GM19463 (cell line): ENCODE measurements around the gene ATXN7L1.
"Not testable (repeated sequence)": the region's sequence is repeated elsewhere in the genome, so short reads cannot be mapped to it uniquely, and the experiment has no call there.

Experiments used
- ATAC-seq: cut with Tn5 transposase; IDR thresholded peaks from one replicate; pipeline ENCODE4 v1.9.1; 2021; ENCODE audit warnings: mild to moderate bottlenecking, moderate library complexity; ENCODE audit not compliant: unreplicated experiment

Gene ATXN7L1

DNA sequence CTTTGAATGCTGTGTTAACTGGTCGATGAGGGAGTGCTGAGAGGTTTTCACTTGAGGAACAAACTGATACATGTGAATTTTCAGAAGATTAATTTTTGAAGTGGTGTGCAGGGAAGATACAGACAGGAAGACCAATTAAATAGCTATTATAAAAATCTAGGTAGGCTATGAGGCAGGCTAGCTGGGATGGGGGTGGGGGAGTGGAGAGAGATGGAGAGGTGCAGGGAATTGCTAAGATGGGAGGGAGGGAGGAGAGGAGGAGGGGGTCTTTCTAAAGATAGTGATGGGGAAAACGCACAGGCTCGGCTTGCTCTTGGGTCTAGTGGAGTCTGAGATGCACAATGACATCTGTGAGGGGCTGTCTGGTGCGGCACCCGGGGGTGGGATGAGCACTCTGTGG is 15.2 kb downstream of the ATXN7L1 start:
- ATAC-seq = no peak

DNA sequence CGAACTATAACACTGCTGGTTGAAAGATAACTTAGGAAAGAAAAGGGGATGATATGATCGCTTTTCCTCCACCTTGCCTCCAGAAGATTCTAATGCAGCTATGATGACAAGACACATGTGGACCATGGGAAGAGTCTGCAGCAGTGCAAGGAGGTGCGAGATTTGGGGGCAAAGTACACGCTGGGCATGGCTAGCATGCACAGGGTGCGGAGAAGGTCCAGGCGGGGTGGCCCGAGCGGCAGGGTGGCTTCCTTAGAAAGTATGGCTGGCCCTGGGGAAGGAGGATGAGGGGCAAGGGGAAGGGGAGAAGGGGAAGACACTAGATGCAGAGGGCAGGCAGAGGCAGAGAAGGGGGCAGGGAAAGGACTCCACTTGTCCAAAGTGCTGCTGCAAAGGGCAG is 15.6 kb downstream of the ATXN7L1 start:
- ATAC-seq = no peak

DNA sequence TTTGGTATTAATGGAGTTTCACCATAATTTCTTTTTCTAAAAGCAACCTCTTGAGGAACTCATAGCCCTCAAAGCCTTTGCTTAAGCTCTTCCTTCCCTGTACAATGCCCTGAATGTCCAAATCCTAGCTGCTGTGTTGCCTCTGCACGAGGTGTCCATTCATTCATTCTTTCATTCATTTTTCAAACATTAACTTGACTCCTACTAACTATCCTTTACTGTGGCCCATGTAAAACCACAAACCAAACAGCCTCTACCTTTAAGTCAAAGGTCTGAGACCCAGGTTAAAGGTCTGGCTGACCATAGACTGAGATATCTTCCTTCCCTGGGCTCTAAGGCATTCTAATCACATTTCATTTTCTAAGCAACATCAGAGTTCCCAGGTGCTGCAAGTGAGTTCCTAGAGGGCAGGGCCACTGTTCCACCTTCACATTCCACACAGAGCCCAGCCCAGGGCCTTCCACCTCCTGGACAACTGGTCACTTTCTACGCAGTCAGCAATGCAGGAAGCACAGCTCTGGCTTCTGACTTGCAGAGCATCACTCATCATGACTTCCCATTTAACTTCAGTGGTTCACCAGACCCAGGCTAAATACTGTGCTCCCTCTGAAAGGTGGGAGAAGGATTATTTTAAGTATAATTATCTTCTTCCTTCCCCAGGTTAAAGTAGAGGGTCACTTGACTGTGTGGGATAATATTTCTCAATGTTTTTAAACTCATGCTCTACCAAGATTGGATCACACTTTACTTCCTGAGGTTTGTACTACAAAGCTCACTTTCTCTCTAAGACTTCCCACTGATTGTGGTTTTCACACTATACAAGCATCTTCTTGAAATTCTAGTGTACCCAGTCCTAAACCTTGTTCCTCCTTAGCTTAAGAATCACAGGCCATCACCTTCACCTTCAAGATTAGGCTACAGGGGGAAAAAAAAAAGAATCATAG is 19.1 kb downstream of the ATXN7L1 start:
- ATAC-seq = no peak

DNA sequence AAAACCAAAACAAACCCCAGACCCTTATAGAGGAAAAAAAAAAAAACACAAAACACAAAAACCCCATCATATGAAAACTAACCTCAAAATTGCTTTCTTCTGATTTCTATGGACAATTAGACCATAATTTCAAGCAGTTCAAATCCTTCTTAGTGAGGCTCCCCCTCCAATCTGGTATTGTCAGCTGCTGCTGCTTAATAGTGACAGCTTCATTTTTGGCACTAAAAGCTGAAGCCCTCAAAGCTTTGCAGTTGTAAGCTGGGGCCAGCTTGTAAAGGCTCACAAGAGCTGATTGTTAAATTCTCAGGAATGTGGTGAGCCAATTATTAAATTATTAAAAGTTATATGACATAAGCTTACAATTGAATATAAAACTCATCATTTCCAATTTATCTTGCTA is 21.9 kb downstream of the ATXN7L1 start:
- ATAC-seq = no peak

DNA sequence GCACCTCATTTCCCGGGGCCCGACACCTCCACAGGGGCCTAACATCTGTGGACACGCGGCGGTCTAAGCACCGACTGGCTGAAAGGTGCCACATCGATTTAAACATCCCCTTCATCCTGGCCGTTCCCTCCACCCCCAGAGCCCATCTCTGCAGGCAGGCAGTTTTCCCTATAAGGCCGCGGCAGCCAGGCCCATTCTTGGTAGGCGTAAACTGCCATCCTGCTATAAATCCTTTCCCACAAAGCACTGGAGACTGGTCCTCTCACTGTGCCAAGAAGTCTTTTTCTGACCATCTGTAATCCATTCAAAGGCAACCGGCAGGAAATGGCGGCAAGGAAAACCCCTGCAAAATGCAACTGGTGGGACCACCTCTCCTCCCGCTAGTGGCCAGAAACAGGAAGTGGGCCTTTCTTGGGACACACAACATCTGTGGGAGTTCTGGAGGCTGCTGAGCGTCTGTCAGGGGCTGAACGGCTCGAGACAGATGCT is 22.4 kb downstream of the ATXN7L1 start:
- no peak for ATAC-seq

DNA sequence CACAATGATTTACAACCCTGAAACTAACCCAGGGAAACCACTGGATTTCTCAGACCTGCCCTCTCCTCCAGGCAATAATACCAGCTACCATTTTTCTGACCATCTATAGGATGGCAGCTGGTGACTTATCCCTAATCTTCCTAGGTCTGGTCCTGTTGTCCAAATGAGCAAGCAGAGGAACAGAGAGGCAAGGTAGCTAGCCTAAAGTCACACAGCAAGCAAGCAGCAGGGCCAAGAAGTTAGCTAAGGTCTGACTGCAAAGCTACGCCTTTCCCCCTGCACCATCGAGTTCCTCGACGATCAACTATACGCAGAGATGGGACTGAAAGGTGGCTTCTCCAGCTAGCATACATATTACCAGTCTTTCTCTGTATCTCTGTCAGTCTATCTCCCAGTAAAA is 25.3 kb downstream of the ATXN7L1 start:
- no peak for ATAC-seq

DNA sequence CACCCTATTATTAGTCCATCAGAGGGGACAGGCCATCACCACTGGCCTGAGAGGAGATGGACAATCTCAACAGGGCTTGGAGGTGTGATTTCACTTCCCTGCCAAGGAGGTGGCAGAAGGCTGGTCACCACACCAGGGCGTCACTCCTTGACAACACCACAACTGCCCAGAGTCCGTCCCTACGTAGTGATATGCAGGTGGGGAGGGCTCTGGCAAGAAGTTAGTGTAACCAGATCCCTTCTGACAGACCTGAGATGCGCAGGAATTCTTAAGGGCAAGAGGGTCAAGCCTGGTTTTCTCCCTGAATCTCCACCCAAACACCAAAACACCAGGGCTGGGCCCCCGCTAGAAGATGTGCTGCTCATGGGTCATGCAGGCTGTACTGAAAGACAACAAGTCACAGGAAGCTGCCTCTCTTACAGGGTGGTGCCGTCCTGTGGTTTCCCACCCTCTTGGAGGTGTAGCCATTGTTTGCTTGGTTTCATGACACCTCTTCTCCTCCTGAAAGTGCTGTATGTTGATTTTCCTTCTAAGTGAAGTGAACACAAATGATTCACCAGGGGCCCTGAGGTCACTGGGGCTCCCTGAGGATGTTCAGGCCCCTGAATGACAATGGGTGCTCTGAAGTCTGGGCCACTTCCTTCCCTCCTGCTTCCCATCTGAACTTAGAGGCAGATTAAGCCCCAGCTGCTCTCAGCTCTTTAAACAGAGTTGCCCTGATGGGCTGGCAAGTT is 27.1 kb downstream of the ATXN7L1 start:
- peak; percentile 74 for ATAC-seq

DNA sequence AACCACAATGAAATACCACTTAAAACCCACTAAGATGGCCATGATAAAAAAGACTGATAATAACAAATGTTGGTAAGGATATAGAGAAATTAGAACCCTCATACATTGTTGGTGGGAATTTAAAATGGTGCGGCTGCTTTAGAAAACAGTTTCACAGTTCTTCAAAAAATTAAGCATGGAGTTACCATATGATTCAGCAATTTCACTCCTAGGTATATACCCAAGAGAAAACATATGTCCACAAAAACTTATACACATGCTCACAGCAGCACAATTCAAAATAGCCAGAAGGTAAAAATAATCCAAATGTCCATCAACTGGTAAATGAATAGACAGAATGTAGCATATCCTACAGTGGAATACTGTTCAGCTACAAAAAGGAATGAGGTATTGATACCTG is 30.0 kb downstream of the ATXN7L1 start:
- ATAC-seq = no peak

DNA sequence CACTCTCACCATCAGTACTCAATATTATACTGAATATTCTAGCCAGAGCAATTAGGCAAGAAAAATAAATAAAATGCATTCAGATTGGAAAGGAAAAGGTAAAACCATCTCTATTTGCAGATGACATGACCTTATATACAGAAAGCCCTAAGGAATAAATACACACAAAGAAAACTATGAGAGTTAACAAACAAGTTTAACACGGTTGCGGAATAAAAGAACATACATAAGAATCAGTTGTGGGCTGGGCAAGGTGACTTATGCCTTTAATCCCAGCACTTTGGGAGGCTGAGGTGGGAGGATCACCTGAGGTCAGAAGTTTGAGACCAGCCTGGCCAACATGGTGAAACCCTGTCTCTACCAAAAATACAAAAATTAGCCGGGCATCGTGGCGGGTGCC is 31.7 kb downstream of the ATXN7L1 start:
- ATAC-seq = not testable (repeated sequence)

DNA sequence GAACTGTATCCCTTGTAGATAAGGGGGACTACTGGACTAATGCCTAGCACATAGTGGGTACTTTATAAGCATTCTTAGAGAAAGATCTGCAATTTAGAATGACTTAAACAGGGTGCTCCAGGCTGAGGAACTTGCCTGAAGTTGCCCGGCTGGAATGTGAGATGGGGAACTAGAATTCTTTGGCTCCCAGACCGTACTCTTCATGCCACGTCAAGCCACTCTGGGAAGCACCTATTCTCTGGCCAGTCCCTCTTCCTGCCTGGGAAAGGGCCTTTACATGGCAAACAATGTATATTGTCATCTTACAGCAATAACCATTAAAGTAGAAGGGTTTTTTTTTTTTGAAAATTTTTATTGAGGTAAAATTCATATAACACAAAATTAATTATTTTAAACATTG is 34.5 kb downstream of the ATXN7L1 start:
- ATAC-seq = no peak

DNA sequence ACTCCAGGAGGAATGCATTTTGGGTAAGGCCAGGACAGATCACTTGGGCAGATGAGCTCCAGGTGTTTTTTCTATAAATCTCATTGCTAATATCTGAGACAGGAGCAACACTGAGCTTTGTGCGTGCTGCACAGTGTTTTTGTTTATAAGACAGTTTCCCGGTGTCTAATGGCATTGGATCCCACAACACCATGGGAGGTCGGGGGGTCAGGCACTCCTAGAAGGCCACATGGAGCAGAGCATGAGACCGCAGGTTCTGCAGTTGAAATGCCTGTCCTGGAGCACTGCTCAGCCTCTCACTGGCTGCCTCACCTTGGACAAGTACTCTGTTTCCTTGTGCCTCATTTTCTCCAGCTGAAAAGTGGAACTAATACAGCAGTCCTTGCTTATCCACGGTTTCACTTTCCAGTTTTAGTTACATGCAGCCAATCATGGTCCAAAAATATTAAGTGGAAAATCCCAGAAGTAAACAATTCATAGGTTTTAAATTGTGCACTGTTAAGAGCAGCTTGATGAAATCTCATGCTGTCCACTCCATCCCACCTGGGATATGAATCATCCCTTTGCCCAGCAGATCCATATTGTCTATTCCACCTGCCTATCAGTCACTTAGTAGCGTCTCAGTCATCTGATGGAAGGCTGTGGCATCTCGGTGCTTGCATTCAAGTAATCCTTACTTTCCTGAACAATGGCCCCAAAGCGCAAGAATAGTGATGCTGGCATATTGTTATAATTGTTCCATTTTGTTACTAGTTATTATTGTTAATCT is 35.2 kb downstream of the ATXN7L1 start:
- no peak for ATAC-seq

DNA sequence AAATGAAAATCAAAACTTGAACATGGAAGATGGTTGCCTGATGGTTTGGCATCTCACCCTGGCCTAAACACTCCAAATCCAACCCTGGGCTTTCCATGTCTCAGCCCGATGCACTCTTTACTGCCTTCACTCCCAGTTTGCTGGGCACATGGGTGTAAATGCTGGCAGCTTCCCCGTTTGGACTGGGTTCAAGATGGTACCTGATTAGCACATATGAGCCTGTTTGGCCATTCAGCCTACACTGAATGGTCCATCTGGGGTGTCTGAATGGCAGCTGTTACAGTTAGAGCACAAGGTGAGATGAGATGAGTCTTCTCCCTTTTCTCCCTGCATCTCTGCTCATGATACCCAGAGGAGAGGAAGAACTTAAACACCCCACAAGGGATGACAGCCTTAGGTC is 37.1 kb downstream of the ATXN7L1 start:
- no peak for ATAC-seq

DNA sequence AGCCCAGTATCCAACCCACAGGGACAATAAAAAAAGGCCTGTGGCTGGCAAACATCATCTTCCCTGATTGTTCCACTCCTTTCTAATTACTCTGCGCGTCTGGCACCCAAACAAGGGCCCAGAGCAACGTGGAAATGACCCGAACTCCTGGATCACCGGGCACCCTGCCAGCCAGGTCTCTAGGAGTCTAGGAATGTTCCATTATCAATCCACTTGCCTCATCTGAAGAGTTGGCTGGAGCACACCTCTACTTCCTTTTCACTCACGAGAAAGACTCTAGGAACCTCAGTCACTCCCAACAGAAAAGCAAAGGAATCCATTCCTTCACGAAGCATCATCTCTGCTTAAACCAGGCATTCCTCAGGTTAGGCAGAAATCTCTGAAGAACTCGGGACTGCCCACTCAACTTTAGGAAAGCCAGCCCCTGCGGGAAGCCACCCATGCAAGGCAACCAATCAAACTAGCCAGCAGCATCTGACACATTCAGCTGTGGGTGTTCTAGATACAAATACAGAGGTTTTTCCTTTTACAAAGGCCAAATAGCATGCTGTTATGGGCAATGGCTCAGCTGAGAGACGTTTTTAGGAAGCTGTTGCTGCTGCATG is 37.7 kb downstream of the ATXN7L1 start:
- ATAC-seq = no peak

DNA sequence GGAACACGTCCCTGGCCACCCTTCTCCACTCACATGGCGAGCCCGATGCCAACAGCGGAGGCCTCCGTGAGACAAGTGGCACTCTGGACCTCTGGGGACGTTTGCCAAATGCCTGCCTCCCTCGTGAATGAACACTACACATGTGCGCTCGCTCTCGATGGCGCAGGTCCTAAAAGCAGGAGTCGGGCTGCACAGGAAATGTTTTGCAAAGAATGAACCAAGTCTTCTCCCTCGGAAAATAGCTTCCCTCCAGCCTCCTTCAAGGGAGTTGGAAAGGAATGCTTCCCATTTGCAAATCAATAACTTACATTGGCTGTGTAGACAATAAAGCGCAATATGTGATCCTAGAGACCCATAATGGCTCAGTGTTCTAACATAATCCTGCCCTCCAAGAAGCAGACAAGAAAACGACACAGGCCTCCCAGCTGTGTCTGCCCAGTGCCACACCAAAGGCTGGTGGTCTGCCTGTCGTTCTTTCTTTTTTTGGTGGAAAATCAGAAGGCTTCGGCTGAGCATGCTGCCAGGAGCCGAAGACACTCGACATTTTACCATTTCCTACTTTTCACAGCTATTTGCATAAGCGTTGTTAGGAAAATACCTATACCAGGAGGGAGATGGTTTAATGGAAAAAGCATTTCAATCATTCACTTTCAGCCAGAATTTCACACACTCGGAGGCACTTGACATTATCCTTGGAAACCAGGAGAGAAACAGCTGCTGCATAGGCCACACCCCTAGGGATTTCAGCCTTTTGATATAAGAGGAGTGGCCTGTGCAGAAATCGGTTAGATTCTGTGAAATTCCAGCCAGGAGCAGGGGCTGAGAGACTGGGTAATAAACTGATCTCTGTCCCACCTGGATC is 38.4 kb downstream of the ATXN7L1 start:
- no peak for ATAC-seq

DNA sequence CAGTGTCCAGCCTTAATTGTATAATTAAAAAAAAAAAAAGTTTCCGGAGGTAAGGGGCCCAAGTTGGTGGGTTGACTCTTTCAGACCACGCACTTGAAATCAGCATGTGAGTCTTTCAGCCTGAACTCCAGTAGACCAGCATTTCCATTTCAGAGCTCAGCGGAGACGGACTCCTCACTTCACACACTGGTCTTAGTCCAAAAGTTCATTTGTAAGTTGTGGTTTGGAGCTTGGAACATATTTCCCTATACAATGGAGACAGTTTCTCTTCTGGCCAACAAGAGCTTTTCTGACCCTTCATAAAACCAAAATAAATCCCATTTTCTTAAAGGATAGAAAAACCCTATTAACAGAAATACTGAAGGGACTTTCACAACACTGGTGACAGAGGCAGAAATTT is 41.0 kb downstream of the ATXN7L1 start:
- no peak for ATAC-seq

DNA sequence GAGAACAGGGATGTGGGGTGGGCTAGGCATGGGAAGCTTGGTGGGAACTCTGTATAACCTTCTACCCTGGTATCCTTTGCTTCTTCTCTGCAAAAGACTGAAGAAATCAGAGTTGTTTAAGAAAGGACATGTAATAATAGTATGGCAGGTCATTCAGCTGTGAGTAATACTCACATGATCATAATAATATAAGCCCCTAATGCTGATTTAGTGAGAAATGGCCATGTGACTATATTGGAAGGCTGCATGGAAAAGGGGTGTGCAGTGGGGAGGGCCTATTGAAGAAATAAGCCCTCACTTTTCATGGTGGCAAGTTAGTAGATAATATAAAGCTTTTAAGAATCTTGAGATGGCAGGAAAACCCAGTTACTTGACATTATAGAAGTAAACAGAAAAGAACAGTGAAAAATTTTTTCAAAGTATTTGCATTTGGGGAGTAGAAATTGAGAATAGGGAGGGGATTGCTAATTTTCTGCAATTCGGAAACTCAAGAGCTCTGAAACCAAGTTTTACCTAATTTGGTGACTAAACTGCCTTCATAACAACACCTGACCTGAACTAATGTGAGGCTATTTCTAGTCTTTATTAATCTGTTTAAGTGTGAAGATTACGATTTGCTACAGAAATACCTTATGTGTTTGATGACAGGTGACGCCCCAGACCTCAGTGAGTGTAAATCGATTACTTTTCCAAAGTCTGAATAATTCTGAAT is 44.4 kb downstream of the ATXN7L1 start:
- ATAC-seq = no peak

DNA sequence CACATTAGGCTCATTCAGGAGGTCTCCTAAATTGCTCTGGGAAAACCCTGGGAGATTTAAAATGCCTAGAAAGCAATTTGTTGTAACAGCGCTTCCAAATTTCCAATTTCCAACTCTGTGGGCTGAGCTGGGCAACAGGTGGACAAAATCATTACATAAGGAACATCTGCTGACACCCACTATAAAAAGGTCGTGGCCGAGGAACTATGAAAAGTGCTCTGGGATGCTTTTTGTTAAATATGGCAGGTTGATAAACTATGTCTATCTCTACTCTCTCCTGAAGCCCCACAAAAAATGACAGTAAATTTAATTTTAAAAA is 45.1 kb downstream of the ATXN7L1 start:
- ATAC-seq = no peak

DNA sequence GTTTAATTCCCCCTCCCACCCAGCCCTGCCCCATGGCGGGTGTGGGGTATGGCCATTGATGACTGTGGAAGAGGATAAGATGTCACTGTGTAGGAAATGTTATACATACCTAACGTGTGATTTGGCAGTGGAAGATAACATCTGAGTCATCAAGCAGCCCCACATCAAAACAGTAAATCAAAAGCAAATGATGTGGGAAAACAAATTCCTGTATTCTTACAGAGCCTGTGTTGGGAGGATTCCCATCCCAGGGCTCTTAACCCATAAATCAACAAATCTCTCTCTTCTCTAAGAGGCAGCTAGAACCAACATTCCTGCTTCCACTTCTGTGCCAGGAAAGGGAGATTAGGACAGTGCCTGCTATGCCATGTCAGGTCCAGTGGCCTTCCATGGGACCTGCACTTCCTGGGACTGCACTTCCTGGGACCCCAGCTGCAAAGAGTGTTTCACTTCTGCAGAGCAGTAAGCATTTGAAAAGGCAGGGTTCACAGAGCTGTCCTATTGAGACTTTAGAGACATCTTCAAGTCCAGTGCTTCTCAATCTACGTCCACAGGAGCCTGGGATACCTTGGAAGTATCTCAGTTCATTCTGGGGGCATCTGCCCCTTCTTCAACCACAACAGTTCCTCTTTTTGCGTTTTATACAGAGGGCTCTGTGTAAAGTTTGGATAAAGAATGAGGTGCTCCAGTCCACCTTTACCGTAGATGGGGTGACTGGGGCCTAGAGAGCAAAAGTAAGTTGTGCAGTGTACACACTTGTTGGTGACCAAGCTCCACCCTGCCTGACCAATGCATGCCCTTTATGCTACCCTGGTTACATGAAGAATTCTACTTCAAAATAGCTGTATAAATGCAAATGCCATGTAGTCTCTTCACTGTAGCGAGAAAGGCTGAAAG is 45.7 kb downstream of the ATXN7L1 start:
- ATAC-seq = no peak
